ENCODE results near the gene HDLBP.
A peak's percentile ranks its signal among the peaks of the same experiment; 100 is the strongest.

GRCh38 chr2:241228860-241229516 is 86.5 kb downstream of the HDLBP start:
- TF ChIP-seq POLR2AphosphoS5 (IDR thresholded peaks at IDR 0.05) (peak; percentile 44 to 60 (median 46)), CTCF (IDR thresholded peaks at IDR 0.05 in 8 of 11, conservative IDR thresholded peaks at IDR 0.05 in 3 of 11) (no peak), POLR2A (IDR thresholded peaks at IDR 0.05) (no peak)

Data from spleen (tissue), 7 donors.